IgD-negative memory B cell (primary cell): ENCODE data around the gene SLC1A5. TPM values are rescaled to one million over a fixed set of nuclear protein-coding genes. Genes with fewer than 3 reads are reported as not detected.

Experiments used
- H3K27ac Mint-ChIP-seq, 3 donors: one replicate each; pipeline ENCODE4 v1.8.0; 2020 to 2022; ENCODE audit warnings: mild to moderate bottlenecking in 3 of 3, mixed read lengths in 3 of 3, moderate library complexity in 1 of 3
- H3K27me3 Mint-ChIP-seq: one replicate; pipeline ENCODE4 v1.8.0; 2021; ENCODE audit warnings: mixed read lengths
- H3K36me3 Mint-ChIP-seq: one replicate; pipeline ENCODE4 v1.8.0; 2020; ENCODE audit warnings: mild to moderate bottlenecking, mixed read lengths
- H3K4me1 Mint-ChIP-seq, 3 donors: one replicate each; pipeline ENCODE4 v1.8.0; 2020 to 2022; ENCODE audit warnings: mixed read lengths in 3 of 3, mild to moderate bottlenecking in 1 of 3
- H3K4me3 Mint-ChIP-seq, 4 donors: one replicate each; pipeline ENCODE4 v1.8.0; 2020 to 2022; ENCODE audit warnings: mild to moderate bottlenecking in 4 of 4, mixed read lengths in 4 of 4, moderate library complexity in 3 of 4
- H3K9me3 Mint-ChIP-seq, 3 donors: one replicate each; pipeline ENCODE4 v1.8.0; 2020 to 2021; ENCODE audit warnings: mixed read lengths in 3 of 3, mild to moderate bottlenecking in 1 of 3
- polyA plus RNA-seq: library from polyadenylated mRNA; unstranded; fragments of 300-500 nt; fragmentation: Illumina TruSeq; gene quantifications from one replicate; pipeline ENCODE4 v1.2.3, GENCODE V29; 2021

The SLC1A5 gene
- polyA plus RNA-seq, 1 donor from 2014 or later: 38.2 TPM

GRCh38 chr19:46732172-46732938, 56.0 kb downstream of the SLC1A5 start:
- peak overlapping the region in 1 of 3 donors; percentile 69 for H3K27ac Mint-ChIP-seq

GRCh38 chr19:46731584-46731983, 56.8 kb downstream of the SLC1A5 start:
- no peaks in the 10 kb centered on the region for H3K9me3 Mint-ChIP-seq
- peak overlapping the region in 2 of 3 donors; percentile 67 to 69 for H3K27ac Mint-ChIP-seq
- H3K27me3 Mint-ChIP-seq: no peaks in the 10 kb centered on the region
- peaks cover 5% of the 10 kb centered on the region for H3K36me3 Mint-ChIP-seq
- peak overlapping the region in 1 of 4 donors; percentile 18 for H3K4me3 Mint-ChIP-seq
- H3K4me1 Mint-ChIP-seq: peaks cover 11 to 17% (median 11%) of the 10 kb centered on the region in 3 donors

More at GRCh38 chr19:46732172-46732938, 56.0 kb downstream of the SLC1A5 start:
- H3K9me3 Mint-ChIP-seq: no peaks in the 10 kb centered on the region
- no peaks in the 10 kb centered on the region for H3K27me3 Mint-ChIP-seq
- H3K4me3 Mint-ChIP-seq: peak overlapping the region in 1 of 4 donors; percentile 18
- peaks cover 11 to 15% (median 11%) of the 10 kb centered on the region in 3 donors for H3K4me1 Mint-ChIP-seq
- H3K36me3 Mint-ChIP-seq: peaks cover 5% of the 10 kb centered on the region

GRCh38 chr19:46731007-46731501, 57.3 kb downstream of the SLC1A5 start:
- H3K27ac Mint-ChIP-seq: peak overlapping the region in 1 of 3 donors; percentile 71
- no peaks in the 10 kb centered on the region for H3K9me3 Mint-ChIP-seq
- peaks cover 5% of the 10 kb centered on the region for H3K36me3 Mint-ChIP-seq
- H3K27me3 Mint-ChIP-seq: no peaks in the 10 kb centered on the region
- no peak overlapping the region for H3K4me3 Mint-ChIP-seq
- peaks cover 11 to 18% (median 11%) of the 10 kb centered on the region in 3 donors for H3K4me1 Mint-ChIP-seq

GRCh38 chr19:46730595-46730994, 57.8 kb downstream of the SLC1A5 start:
- Mint-ChIP-seq H3K4me1 (peaks cover 11 to 18% (median 11%) of the 10 kb centered on the region in 3 donors), H3K27me3 (no peaks in the 10 kb centered on the region), H3K4me3 (no peak overlapping the region), H3K9me3 (no peaks in the 10 kb centered on the region), H3K36me3 (peaks cover 8% of the 10 kb centered on the region), H3K27ac (peak overlapping the region in 1 of 3 donors; percentile 71)

GRCh38 chr19:46730187-46730586, 58.2 kb downstream of the SLC1A5 start:
- Mint-ChIP-seq H3K9me3 (no peaks in the 10 kb centered on the region), H3K27ac (peak overlapping the region in 1 of 3 donors; percentile 67), H3K27me3 (no peaks in the 10 kb centered on the region), H3K36me3 (peaks cover 9% of the 10 kb centered on the region), H3K4me3 (no peak overlapping the region), H3K4me1 (peaks cover 11 to 18% (median 11%) of the 10 kb centered on the region in 3 donors)

GRCh38 chr19:46729696-46730095, 58.7 kb downstream of the SLC1A5 start:
- no peaks in the 10 kb centered on the region for H3K27me3 Mint-ChIP-seq
- H3K4me3 Mint-ChIP-seq: no peak overlapping the region
- H3K27ac Mint-ChIP-seq: peak overlapping the region in 1 of 3 donors; percentile 67
- peaks cover 11 to 18% (median 11%) of the 10 kb centered on the region in 3 donors for H3K4me1 Mint-ChIP-seq
- peaks cover 9% of the 10 kb centered on the region for H3K36me3 Mint-ChIP-seq
- no peaks in the 10 kb centered on the region for H3K9me3 Mint-ChIP-seq

- Mint-ChIP-seq H3K9me3 (no peaks in the 10 kb centered on the region), H3K27me3 (no peaks in the 10 kb centered on the region), H3K4me3 (peak overlapping the region in 3 of 4 donors; percentile 22 to 43 (median 32)), H3K4me1 (peaks cover 11 to 18% (median 11%) of the 10 kb centered on the region in 3 donors), H3K27ac (peak overlapping the region in 2 of 3 donors; percentile 23 to 91), H3K36me3 (peaks cover 12% of the 10 kb centered on the region)
Observed at GRCh38 chr19:46728693-46729339, 59.6 kb downstream of the SLC1A5 start.

- peak overlapping the region in 1 of 3 donors; percentile 91 for H3K27ac Mint-ChIP-seq
- peak overlapping the region in 1 of 4 donors; percentile 22 for H3K4me3 Mint-ChIP-seq
- H3K27me3 Mint-ChIP-seq: no peaks in the 10 kb centered on the region
- peaks cover 12% of the 10 kb centered on the region for H3K36me3 Mint-ChIP-seq
- H3K4me1 Mint-ChIP-seq: peaks cover 11 to 19% (median 13%) of the 10 kb centered on the region in 3 donors
- no peaks in the 10 kb centered on the region for H3K9me3 Mint-ChIP-seq
Observed at GRCh38 chr19:46728208-46728607, 60.2 kb downstream of the SLC1A5 start.

- Mint-ChIP-seq H3K4me1 (peaks cover 11 to 20% (median 13%) of the 10 kb centered on the region in 3 donors), H3K9me3 (no peaks in the 10 kb centered on the region), H3K36me3 (peaks cover 12% of the 10 kb centered on the region), H3K27me3 (no peaks in the 10 kb centered on the region), H3K27ac (no peak overlapping the region), H3K4me3 (no peak overlapping the region)
Observed at GRCh38 chr19:46727757-46728156, 60.6 kb downstream of the SLC1A5 start.

GRCh38 chr19:46726971-46727501, 61.4 kb downstream of the SLC1A5 start:
- H3K4me1 Mint-ChIP-seq: peaks cover 14 to 21% (median 18%) of the 10 kb centered on the region in 3 donors
- no peak overlapping the region for H3K27ac Mint-ChIP-seq
- H3K36me3 Mint-ChIP-seq: peaks cover 14% of the 10 kb centered on the region
- no peaks in the 10 kb centered on the region for H3K27me3 Mint-ChIP-seq
- no peak overlapping the region for H3K4me3 Mint-ChIP-seq
- no peaks in the 10 kb centered on the region for H3K9me3 Mint-ChIP-seq

- Mint-ChIP-seq H3K4me3 (no peak overlapping the region), H3K27me3 (no peaks in the 10 kb centered on the region), H3K9me3 (no peaks in the 10 kb centered on the region), H3K4me1 (peaks cover 13 to 22% (median 20%) of the 10 kb centered on the region in 3 donors), H3K27ac (peak overlapping the region in 1 of 3 donors; percentile 53), H3K36me3 (peaks cover 15% of the 10 kb centered on the region)
Observed at GRCh38 chr19:46726551-46726950, 61.8 kb downstream of the SLC1A5 start.

GRCh38 chr19:46725859-46726393, 62.5 kb downstream of the SLC1A5 start:
- Mint-ChIP-seq H3K4me3 (peak overlapping the region in 1 of 4 donors; percentile 45), H3K4me1 (peaks cover 12 to 22% (median 19%) of the 10 kb centered on the region in 3 donors), H3K36me3 (peaks cover 15% of the 10 kb centered on the region), H3K27ac (peak overlapping the region in 2 of 3 donors; percentile 12 to 53), H3K9me3 (no peaks in the 10 kb centered on the region), H3K27me3 (no peaks in the 10 kb centered on the region)

- Mint-ChIP-seq H3K36me3 (peaks cover 15% of the 10 kb centered on the region), H3K27me3 (no peaks in the 10 kb centered on the region), H3K27ac (peak overlapping the region in 1 of 3 donors; percentile 7), H3K4me3 (peak overlapping the region in 2 of 4 donors; percentile 39 to 40), H3K9me3 (no peaks in the 10 kb centered on the region), H3K4me1 (peaks cover 16 to 24% (median 23%) of the 10 kb centered on the region in 3 donors)
Observed at GRCh38 chr19:46725036-46725820, 63.2 kb downstream of the SLC1A5 start.
